GM18517 (cell line): Measurements from ENCODE around the gene KY.

Experiments
- ATAC-seq: cut with Tn5 transposase; IDR thresholded peaks from one replicate; pipeline ENCODE4 v1.9.1; 2021; ENCODE audit warnings: mild to moderate bottlenecking, moderate library complexity; ENCODE audit not compliant: unreplicated experiment

The KY gene

GRCh38 chr3:134645515-134645914 is 5.3 kb downstream of the KY start:
- ATAC-seq, result no peak

- ATAC-seq, result no peak
Observed at GRCh38 chr3:134644731-134645514, 5.9 kb downstream of the KY start.

GRCh38 chr3:134643150-134643675 is 7.6 kb downstream of the KY start:
- no peak for ATAC-seq

- no peak for ATAC-seq
Observed at GRCh38 chr3:134642445-134643149, 8.2 kb downstream of the KY start.

GRCh38 chr3:134641671-134642300 is 9.0 kb downstream of the KY start:
- no peak for ATAC-seq

GRCh38 chr3:134640872-134641470 is 9.9 kb downstream of the KY start:
- ATAC-seq, result no peak

GRCh38 chr3:134640378-134640777 is 10.4 kb downstream of the KY start:
- ATAC-seq, result no peak

GRCh38 chr3:134638385-134639030 is 12.3 kb downstream of the KY start:
- no peak for ATAC-seq

- no peak for ATAC-seq
Observed at GRCh38 chr3:134636406-134636805, 14.4 kb downstream of the KY start.

- ATAC-seq, result no peak
Observed at GRCh38 chr3:134630506-134630905, 20.3 kb downstream of the KY start.

- ATAC-seq, result no peak
Observed at GRCh38 chr3:134628884-134629283, 21.9 kb downstream of the KY start.

- no peak for ATAC-seq
Observed at GRCh38 chr3:134627831-134628230, 23.0 kb downstream of the KY start.

GRCh38 chr3:134625885-134626741 is 24.7 kb downstream of the KY start:
- ATAC-seq, result no peak

GRCh38 chr3:134625462-134625861 is 25.4 kb downstream of the KY start:
- ATAC-seq, result no peak

GRCh38 chr3:134624537-134625287 is 26.1 kb downstream of the KY start:
- ATAC-seq, result no peak

GRCh38 chr3:134623615-134624245 is 27.1 kb downstream of the KY start:
- no peak for ATAC-seq

GRCh38 chr3:134622806-134623365 is 27.9 kb downstream of the KY start:
- ATAC-seq, result no peak

- ATAC-seq, result no peak
Observed at GRCh38 chr3:134621854-134622253, 29.0 kb downstream of the KY start.
